Measurements from ENCODE around the gene FAM222A.
A peak's percentile ranks its signal among the peaks of the same experiment; 100 is the strongest.

Gene FAM222A

GRCh38 chr12:109686523-109686922, 27.1 kb upstream of the FAM222A start:
- H3K79me1 ChIP-seq (ENCODE audit: low read depth, low read length) = no peaks in the 10 kb centered on the region
- H2BK120ac ChIP-seq (ENCODE audit: low read depth, low read length) = no peak overlapping the region
- no peaks in the 10 kb centered on the region for H3K9me3 ChIP-seq (replicated peaks in 1 of 2; ENCODE audit: control insufficient read depth in 2 of 2, insufficient read depth in 1 of 2, low read depth in 1 of 2, low read length in 2 of 2)
- no CpG with 5 or more reads among the region's 7 CpGs for WGBS, 2 donors (ENCODE audit: extremely low coverage in 2 of 2, insufficient read length in 2 of 2, insufficient replicate concordance in 1 of 2)
- no peak overlapping the region for H2AFZ ChIP-seq (ENCODE audit: low read length)
- peak overlapping the region; percentile 31 for H3K18ac ChIP-seq (ENCODE audit: low read length)
- H2BK5ac ChIP-seq (ENCODE audit: low read length) = no peak overlapping the region
- no peak overlapping the region for H3K9ac ChIP-seq (ENCODE audit: low read depth, low read length, poor library complexity)
- no peak overlapping the region for H3K4me2 ChIP-seq (ENCODE audit: insufficient read depth, low read length, poor library complexity, severe bottlenecking)
- peaks cover 0 to 14% (median 0%) of the 10 kb centered on the region in 3 experiments for H3K27me3 ChIP-seq (ENCODE audit: control insufficient read depth in 3 of 3, insufficient read depth in 3 of 3, low read depth in 1 of 3, low read length in 3 of 3)
- no peaks in the 10 kb centered on the region for H3K36me3 ChIP-seq (replicated peaks in 1 of 2; ENCODE audit: control insufficient read depth in 2 of 2, insufficient read depth in 2 of 2, low read length in 2 of 2)
- no peak overlapping the region for H4K91ac ChIP-seq (ENCODE audit: low read depth, low read length, poor library complexity)
- DNase-seq (ENCODE audit: low spot score) = no peak
- no peak overlapping the region for H3K14ac ChIP-seq (ENCODE audit: low read length)
- H2BK12ac ChIP-seq (ENCODE audit: low read length) = no peak overlapping the region
- no peak overlapping the region for H4K8ac ChIP-seq (ENCODE audit: low read depth, low read length)
- H3K4me3 ChIP-seq (ENCODE audit: low read length in 2 of 2) = no peak overlapping the region
- H3K23ac ChIP-seq (ENCODE audit: low read depth, low read length, poor library complexity) = no peak overlapping the region
- H3K4me1 ChIP-seq (ENCODE audit: control insufficient read depth in 2 of 2, insufficient read depth in 1 of 2, low read depth in 1 of 2, low read length in 2 of 2) = no peaks in the 10 kb centered on the region
- no peak overlapping the region for H3K27ac ChIP-seq (replicated peaks; ENCODE audit: low read length)
- H3K4ac ChIP-seq (ENCODE audit: low read length) = no peak overlapping the region
- no peak overlapping the region for H2BK15ac ChIP-seq (ENCODE audit: low read length)
- peak overlapping the region; percentile 42 for H2AK5ac ChIP-seq (ENCODE audit: low read depth, low read length)

GRCh38 chr12:109687250-109687649, 26.4 kb upstream of the FAM222A start:
- no peak overlapping the region for H3K14ac ChIP-seq (ENCODE audit: low read length)

GRCh38 chr12:109689426-109689825, 24.2 kb upstream of the FAM222A start:
- H2BK12ac ChIP-seq (ENCODE audit: low read length) = no peak overlapping the region
- H2BK120ac ChIP-seq (ENCODE audit: low read depth, low read length) = no peak overlapping the region
- H3K79me1 ChIP-seq (ENCODE audit: low read depth, low read length) = no peaks in the 10 kb centered on the region
- peaks cover 0 to 36% (median 0%) of the 10 kb centered on the region in 3 experiments for H3K27me3 ChIP-seq (ENCODE audit: control insufficient read depth in 3 of 3, insufficient read depth in 3 of 3, low read depth in 1 of 3, low read length in 3 of 3)
- H3K27ac ChIP-seq (replicated peaks; ENCODE audit: low read length) = no peak overlapping the region
- H3K9ac ChIP-seq (ENCODE audit: low read depth, low read length, poor library complexity) = no peak overlapping the region
- no peak overlapping the region for H2BK5ac ChIP-seq (ENCODE audit: low read length)
- H3K9me3 ChIP-seq (replicated peaks in 1 of 2; ENCODE audit: control insufficient read depth in 2 of 2, insufficient read depth in 1 of 2, low read depth in 1 of 2, low read length in 2 of 2) = no peaks in the 10 kb centered on the region
- H4K8ac ChIP-seq (ENCODE audit: low read depth, low read length) = no peak overlapping the region
- H3K14ac ChIP-seq (ENCODE audit: low read length) = no peak overlapping the region
- H3K23ac ChIP-seq (ENCODE audit: low read depth, low read length, poor library complexity) = no peak overlapping the region
- H3K18ac ChIP-seq (ENCODE audit: low read length) = no peak overlapping the region
- H3K4me1 ChIP-seq (ENCODE audit: control insufficient read depth in 2 of 2, insufficient read depth in 1 of 2, low read depth in 1 of 2, low read length in 2 of 2) = peaks cover 0 to 2% of the 10 kb centered on the region in 2 donors
- H4K91ac ChIP-seq (ENCODE audit: low read depth, low read length, poor library complexity) = no peak overlapping the region
- H3K4me2 ChIP-seq (ENCODE audit: insufficient read depth, low read length, poor library complexity, severe bottlenecking) = no peak overlapping the region
- no CpG with 5 or more reads among the region's 3 CpGs for WGBS, 2 donors (ENCODE audit: extremely low coverage in 2 of 2, insufficient read length in 2 of 2, insufficient replicate concordance in 1 of 2)
- H2AFZ ChIP-seq (ENCODE audit: low read length) = no peak overlapping the region
- DNase-seq (ENCODE audit: low spot score) = no peak
- no peak overlapping the region for H3K4me3 ChIP-seq (ENCODE audit: low read length in 2 of 2)
- no peak overlapping the region for H3K4ac ChIP-seq (ENCODE audit: low read length)
- H2BK15ac ChIP-seq (ENCODE audit: low read length) = no peak overlapping the region
- H2AK5ac ChIP-seq (ENCODE audit: low read depth, low read length) = no peak overlapping the region
- no peaks in the 10 kb centered on the region for H3K36me3 ChIP-seq (replicated peaks in 1 of 2; ENCODE audit: control insufficient read depth in 2 of 2, insufficient read depth in 2 of 2, low read length in 2 of 2)

More at GRCh38 chr12:109687250-109687649, 26.4 kb upstream of the FAM222A start:
- H2AK5ac ChIP-seq (ENCODE audit: low read depth, low read length) = peak overlapping the region; percentile 42
- H3K4me2 ChIP-seq (ENCODE audit: insufficient read depth, low read length, poor library complexity, severe bottlenecking) = no peak overlapping the region
- no peak overlapping the region for H2AFZ ChIP-seq (ENCODE audit: low read length)
- no peaks in the 10 kb centered on the region for H3K4me1 ChIP-seq (ENCODE audit: control insufficient read depth in 2 of 2, insufficient read depth in 1 of 2, low read depth in 1 of 2, low read length in 2 of 2)
- H3K9me3 ChIP-seq (replicated peaks in 1 of 2; ENCODE audit: control insufficient read depth in 2 of 2, insufficient read depth in 1 of 2, low read depth in 1 of 2, low read length in 2 of 2) = no peaks in the 10 kb centered on the region
- no peak overlapping the region for H3K4me3 ChIP-seq (ENCODE audit: low read length in 2 of 2)
- H3K18ac ChIP-seq (ENCODE audit: low read length) = no peak overlapping the region
- H3K36me3 ChIP-seq (replicated peaks in 1 of 2; ENCODE audit: control insufficient read depth in 2 of 2, insufficient read depth in 2 of 2, low read length in 2 of 2) = no peaks in the 10 kb centered on the region
- no peaks in the 10 kb centered on the region for H3K79me1 ChIP-seq (ENCODE audit: low read depth, low read length)
- WGBS, 2 donors (ENCODE audit: extremely low coverage in 2 of 2, insufficient read length in 2 of 2, insufficient replicate concordance in 1 of 2) = no CpG with 5 or more reads among the region's 6 CpGs
- no peak overlapping the region for H2BK120ac ChIP-seq (ENCODE audit: low read depth, low read length)
- H3K9ac ChIP-seq (ENCODE audit: low read depth, low read length, poor library complexity) = no peak overlapping the region
- H4K91ac ChIP-seq (ENCODE audit: low read depth, low read length, poor library complexity) = no peak overlapping the region
- no peak overlapping the region for H2BK12ac ChIP-seq (ENCODE audit: low read length)
- H2BK5ac ChIP-seq (ENCODE audit: low read length) = no peak overlapping the region
- no peak overlapping the region for H3K23ac ChIP-seq (ENCODE audit: low read depth, low read length, poor library complexity)
- H4K8ac ChIP-seq (ENCODE audit: low read depth, low read length) = no peak overlapping the region
- no peak overlapping the region for H3K4ac ChIP-seq (ENCODE audit: low read length)
- H3K27ac ChIP-seq (replicated peaks; ENCODE audit: low read length) = no peak overlapping the region
- H3K27me3 ChIP-seq (ENCODE audit: control insufficient read depth in 3 of 3, insufficient read depth in 3 of 3, low read depth in 1 of 3, low read length in 3 of 3) = peaks cover 0 to 21% (median 0%) of the 10 kb centered on the region in 3 experiments
- no peak for DNase-seq (ENCODE audit: low spot score)
- no peak overlapping the region for H2BK15ac ChIP-seq (ENCODE audit: low read length)

- Histone ChIP-seq H3K18ac (ENCODE audit: low read length) (peak overlapping the region; percentile 42), H2BK5ac (ENCODE audit: low read length) (no peak overlapping the region), H2AK5ac (ENCODE audit: low read depth, low read length) (no peak overlapping the region), H4K91ac (ENCODE audit: low read depth, low read length, poor library complexity) (no peak overlapping the region), H2BK15ac (ENCODE audit: low read length) (no peak overlapping the region), H3K27me3 (ENCODE audit: control insufficient read depth in 3 of 3, insufficient read depth in 3 of 3, low read depth in 1 of 3, low read length in 3 of 3) (peaks cover 0 to 25% (median 0%) of the 10 kb centered on the region in 3 experiments), H3K14ac (ENCODE audit: low read length) (no peak overlapping the region), H3K23ac (ENCODE audit: low read depth, low read length, poor library complexity) (no peak overlapping the region), H3K36me3 (replicated peaks in 1 of 2; ENCODE audit: control insufficient read depth in 2 of 2, insufficient read depth in 2 of 2, low read length in 2 of 2) (no peaks in the 10 kb centered on the region), H2BK12ac (ENCODE audit: low read length) (peak overlapping the region; percentile 36), H3K27ac (replicated peaks; ENCODE audit: low read length) (no peak overlapping the region), H2BK120ac (ENCODE audit: low read depth, low read length) (no peak overlapping the region), H2AFZ (ENCODE audit: low read length) (no peak overlapping the region), H3K4ac (ENCODE audit: low read length) (no peak overlapping the region), H3K4me1 (ENCODE audit: control insufficient read depth in 2 of 2, insufficient read depth in 1 of 2, low read depth in 1 of 2, low read length in 2 of 2) (peaks cover 0 to 5% of the 10 kb centered on the region in 2 donors), H3K4me2 (ENCODE audit: insufficient read depth, low read length, poor library complexity, severe bottlenecking) (no peak overlapping the region), H3K9ac (ENCODE audit: low read depth, low read length, poor library complexity) (no peak overlapping the region), H3K79me1 (ENCODE audit: low read depth, low read length) (no peaks in the 10 kb centered on the region), H4K8ac (ENCODE audit: low read depth, low read length) (no peak overlapping the region), H3K9me3 (replicated peaks in 1 of 2; ENCODE audit: control insufficient read depth in 2 of 2, insufficient read depth in 1 of 2, low read depth in 1 of 2, low read length in 2 of 2) (no peaks in the 10 kb centered on the region), H3K4me3 (ENCODE audit: low read length in 2 of 2) (no peak overlapping the region)
- no CpG with 5 or more reads among the region's 1 CpG for WGBS, 2 donors (ENCODE audit: extremely low coverage in 2 of 2, insufficient read length in 2 of 2, insufficient replicate concordance in 1 of 2)
- no peak for DNase-seq (ENCODE audit: low spot score)
Measured at GRCh38 chr12:109693160-109693559, 20.5 kb upstream of the FAM222A start.
